Measurements from ENCODE around the gene NOS1. TPM values are rescaled to one million over a fixed set of nuclear protein-coding genes. Genes with fewer than 3 reads are reported as not detected.

NOS1 gene
- total and polyA plus RNA-seq, 2 of the 8 experiments (the other 6 are each of a cell fraction or from before 2014, with no cell fraction given), result 1.5 to 2.0 TPM

DNA sequence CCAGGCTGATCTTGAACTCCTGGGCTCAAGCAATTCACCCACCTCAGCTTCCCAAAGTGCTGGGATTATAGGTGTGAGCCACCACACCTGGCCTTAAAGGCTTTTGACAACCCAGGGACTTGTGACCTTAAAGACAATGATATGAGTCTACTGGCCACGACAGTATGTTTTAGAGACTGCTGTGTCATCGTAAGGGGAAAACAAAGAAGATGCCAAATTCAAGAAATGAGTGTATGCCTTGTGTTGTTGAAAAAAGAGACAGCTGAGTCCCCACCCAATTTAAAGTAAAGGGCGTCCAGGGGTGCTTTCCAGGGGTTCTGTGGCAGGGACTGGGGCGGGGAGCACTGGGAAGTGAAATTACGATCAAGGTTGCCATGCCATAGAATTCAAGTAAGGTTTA is 144.7 kb downstream of the NOS1 start:
- CTCF ChIA-PET (ENCODE audit: partially characterized antibody), result interaction anchor here (0.7 to 1.0 kb wide), 2 partner anchors 633 to 657 kb away, joined by 3 to 4 read pairs; no protein-coding TSS in a partner anchor
- 95% methylated on average over 5 of the region's 5 CpGs; no CpG with 5 or more reads in 1 of the 2 experiments for WGBS, 2 experiments (ENCODE audit: extremely low coverage in 1 of 2, insufficient coverage in 1 of 2, insufficient read length in 1 of 2, insufficient replicate concordance in 2 of 2, low coverage in 1 of 2, low lambda C conversion rate in 2 of 2, missing lambda C conversion rate in 1 of 2)
- H4K5ac ChIP-seq (ENCODE audit: insufficient read length, low read depth, low read length), result no peak overlapping the region
- no peak for TF ChIP-seq SP2 (IDR thresholded peaks at IDR 0.05; ENCODE audit: low read length)
- no peak for TF ChIP-seq CBX8 (IDR thresholded peaks at IDR 0.05; ENCODE audit: borderline replicate concordance, low read depth, low read length)
- TF ChIP-seq SIN3A (conservative IDR thresholded peaks at IDR 0.05 in 1 of 2, IDR thresholded peaks at IDR 0.05 in 1 of 2; ENCODE audit: low read depth in 1 of 2, low read length in 2 of 2), result no peak
- TF ChIP-seq BCL11A (IDR thresholded peaks at IDR 0.05; ENCODE audit: low read depth in 2 of 2, low read length in 2 of 2), result no peak
- TF ChIP-seq TAF1 (IDR thresholded peaks at IDR 0.05; ENCODE audit: low read depth, low read length), result no peak
- TF ChIP-seq SP4 (IDR thresholded peaks at IDR 0.05; ENCODE audit: low read length), result no peak
- no peak for TF ChIP-seq EGR1 (IDR thresholded peaks at IDR 0.05; ENCODE audit: borderline replicate concordance, low read depth, low read length)

More for the DNA sequence above, 144.7 kb downstream of the NOS1 start:
- no peak overlapping the region for H3K4me3 ChIP-seq (ENCODE audit: extremely low read depth in 1 of 4, insufficient read depth in 2 of 4, low read depth in 3 of 4, low read length in 4 of 4)
- no peak overlapping the region for H2BK120ac ChIP-seq (replicated peaks; ENCODE audit: low read depth, low read length)
- H3K9me3 ChIP-seq (ENCODE audit: insufficient read depth in 2 of 2, low read depth in 1 of 2, low read length in 1 of 2), result no peaks in the 10 kb centered on the region
- POLR2A ChIA-PET (ENCODE audit: partially characterized antibody), result no interaction called here
- H4K91ac ChIP-seq (replicated peaks; ENCODE audit: insufficient read length, low read length), result no peak overlapping the region
- no peak overlapping the region for H2AK5ac ChIP-seq (ENCODE audit: low read depth, low read length)
- H2AFZ ChIP-seq (ENCODE audit: low read length), result no peak overlapping the region
- H3K56ac ChIP-seq (replicated peaks; ENCODE audit: insufficient read length, low read depth, low read length), result no peak overlapping the region
- H3K27ac ChIP-seq (ENCODE audit: low read depth, low read length), result no peak overlapping the region
- no peak overlapping the region for H3K4ac ChIP-seq (replicated peaks; ENCODE audit: insufficient read length, low read depth, low read length)
- no peak overlapping the region for H3K9ac ChIP-seq (replicated peaks in 1 of 4; ENCODE audit: extremely low read depth in 1 of 4, low read depth in 3 of 4, low read length in 3 of 4)
- H2BK5ac ChIP-seq (ENCODE audit: low read depth, low read length), result no peak overlapping the region
- H3K79me1 ChIP-seq (ENCODE audit: low read depth, low read length), result no peaks in the 10 kb centered on the region
- no peak overlapping the region for H2BK12ac ChIP-seq (ENCODE audit: low read depth, low read length)
- no peaks in the 10 kb centered on the region for H3K27me3 ChIP-seq (replicated peaks in 1 of 4; ENCODE audit: control insufficient read depth in 3 of 4, extremely low read depth in 1 of 4, insufficient read depth in 3 of 4, low read length in 3 of 4)
- no peak overlapping the region for H3K14ac ChIP-seq (ENCODE audit: insufficient read length)
- no peak overlapping the region for H2BK20ac ChIP-seq (ENCODE audit: low read length)
- H4K20me1 ChIP-seq (replicated peaks in 1 of 2; ENCODE audit: control insufficient read depth in 1 of 2, insufficient read depth in 2 of 2, low read length in 2 of 2), result no peaks in the 10 kb centered on the region
- no peak overlapping the region for H2BK15ac ChIP-seq (ENCODE audit: low read length)
- H3K23ac ChIP-seq (ENCODE audit: insufficient read length), result no peak overlapping the region
- no peaks in the 10 kb centered on the region for H3K23me2 ChIP-seq (ENCODE audit: low read depth, low read length)
- H3K4me1 ChIP-seq (replicated peaks in 1 of 4; ENCODE audit: control insufficient read depth in 3 of 4, insufficient read depth in 4 of 4, low read length in 3 of 4), result peaks cover 0 to 4% (median 0%) of the 10 kb centered on the region in 4 experiments; a peak in 1 of 7 replicates
- H3K36me3 ChIP-seq (ENCODE audit: control insufficient read depth in 2 of 4, insufficient read depth in 4 of 4, low read length in 3 of 4), result no peaks in the 10 kb centered on the region
- H3K4me2 ChIP-seq (ENCODE audit: insufficient read depth in 1 of 2, low read depth in 2 of 2, low read length in 2 of 2), result no peak overlapping the region
- FAIRE-seq, result no peak
- no peak for DNase-seq (ENCODE audit: low read depth in 1 of 2, low spot score in 2 of 2)
- H4K8ac ChIP-seq (ENCODE audit: extremely low read depth, insufficient read depth, low read length), result no peak overlapping the region
- H3K79me2 ChIP-seq (ENCODE audit: control insufficient read depth in 1 of 2, insufficient read depth in 2 of 2, low read length in 2 of 2), result no peaks in the 10 kb centered on the region
- no peak overlapping the region for H3K18ac ChIP-seq (ENCODE audit: extremely low read depth, low read length)

Measured in H1 (cell line).